WERI-Rb-1 (cell line): ENCODE data around the gene ALOX5AP.

ENCODE experiments used
- DNase-seq: peaks from one replicate; pipeline ENCODE4 v3.0.0-alpha.2; 2020
- H3K27ac ChIP-seq: fragments of 250-450 bp; sonication (Bioruptor Pico); 2 replicates; pipeline ENCODE4 v1.5.1; 2020; ENCODE audit warnings: mild to moderate bottlenecking, moderate library complexity
- H3K27me3 ChIP-seq: fragments of 250-450 bp; sonication (Bioruptor Pico); 2 replicates; pipeline ENCODE4 v1.5.1; 2021; ENCODE audit warnings: mild to moderate bottlenecking, low read depth, moderate library complexity; ENCODE audit not compliant: insufficient read depth, severe bottlenecking
- H3K36me3 ChIP-seq: fragments of 250-450 bp; sonication (Bioruptor Pico); 2 replicates; pipeline ENCODE4 v1.5.1; 2020; ENCODE audit warnings: mild to moderate bottlenecking, moderate library complexity
- H3K4me3 ChIP-seq: 2 replicates; pipeline ENCODE4 v1.5.1; 2011; ENCODE audit warnings: low read depth, mild to moderate bottlenecking, control low read depth, low read length
- H3K9me3 ChIP-seq: fragments of 250-450 bp; sonication (Bioruptor Pico); 2 replicates; pipeline ENCODE4 v1.5.1; 2021; ENCODE audit warnings: mild to moderate bottlenecking, moderate library complexity; ENCODE audit not compliant: severe bottlenecking
- TF ChIP-seq, protein P1 (sequence below): IDR thresholded peaks from 2 replicates; pipeline ENCODE4 v1.5.1; 2011; ENCODE audit warnings: low read depth, mild to moderate bottlenecking, control low read depth, inconsistent platforms, low read length

ALOX5AP gene

DNA sequence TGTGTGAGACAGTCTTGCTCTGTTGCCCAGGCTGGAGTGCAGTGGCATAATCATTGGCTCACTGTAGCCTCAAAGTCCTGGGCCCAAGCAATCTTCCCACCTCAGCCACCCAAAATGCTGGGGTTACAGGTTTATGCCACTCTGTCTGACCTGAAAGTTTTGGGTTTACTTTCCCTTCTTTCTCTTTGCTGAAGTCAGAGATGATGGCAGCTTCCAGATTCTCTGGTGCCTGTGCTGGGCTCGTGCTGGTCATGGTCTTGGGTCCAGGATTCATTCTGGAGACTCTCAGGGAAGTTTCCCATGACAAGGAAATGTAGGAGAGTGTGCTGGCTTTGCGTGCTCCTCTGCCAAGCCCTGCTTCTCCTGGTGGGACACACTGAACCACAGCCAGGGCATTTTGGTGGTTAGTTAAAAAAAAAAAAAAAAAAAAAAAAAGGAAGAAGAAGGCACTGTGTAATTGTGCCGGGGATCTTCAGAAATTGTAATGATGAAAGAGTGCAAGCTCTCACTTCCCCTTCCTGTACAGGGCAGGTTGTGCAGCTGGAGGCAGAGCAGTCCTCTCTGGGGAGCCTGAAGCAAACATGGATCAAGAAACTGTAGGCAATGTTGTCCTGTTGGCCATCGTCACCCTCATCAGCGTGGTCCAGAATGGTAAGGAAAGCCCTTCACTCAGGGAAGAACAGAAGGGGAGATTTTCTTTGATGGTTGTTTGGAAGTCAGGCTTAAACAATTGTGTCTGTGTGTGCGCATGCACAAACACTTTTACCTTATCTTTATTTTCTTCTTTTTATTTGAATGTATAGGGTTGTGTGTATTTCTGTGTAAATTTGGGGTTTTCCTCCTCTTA, at the start of gene ALOX5AP:
TSS of gene ALOX5AP (plus strand) at position 519 of the 847 bp plus-strand sequence. CDS start at position 582, 63 bp downstream.
- Histone ChIP-seq H3K4me3 (no peak within 1 kb of the TSS), H3K27ac (no peak within 1 kb of the TSS), H3K36me3 (no peaks in the 10 kb centered on the region), H3K9me3 (no peaks in the 10 kb centered on the region), H3K27me3 (no peaks in the 10 kb centered on the region)
- TF ChIP-seq, protein P1, sequence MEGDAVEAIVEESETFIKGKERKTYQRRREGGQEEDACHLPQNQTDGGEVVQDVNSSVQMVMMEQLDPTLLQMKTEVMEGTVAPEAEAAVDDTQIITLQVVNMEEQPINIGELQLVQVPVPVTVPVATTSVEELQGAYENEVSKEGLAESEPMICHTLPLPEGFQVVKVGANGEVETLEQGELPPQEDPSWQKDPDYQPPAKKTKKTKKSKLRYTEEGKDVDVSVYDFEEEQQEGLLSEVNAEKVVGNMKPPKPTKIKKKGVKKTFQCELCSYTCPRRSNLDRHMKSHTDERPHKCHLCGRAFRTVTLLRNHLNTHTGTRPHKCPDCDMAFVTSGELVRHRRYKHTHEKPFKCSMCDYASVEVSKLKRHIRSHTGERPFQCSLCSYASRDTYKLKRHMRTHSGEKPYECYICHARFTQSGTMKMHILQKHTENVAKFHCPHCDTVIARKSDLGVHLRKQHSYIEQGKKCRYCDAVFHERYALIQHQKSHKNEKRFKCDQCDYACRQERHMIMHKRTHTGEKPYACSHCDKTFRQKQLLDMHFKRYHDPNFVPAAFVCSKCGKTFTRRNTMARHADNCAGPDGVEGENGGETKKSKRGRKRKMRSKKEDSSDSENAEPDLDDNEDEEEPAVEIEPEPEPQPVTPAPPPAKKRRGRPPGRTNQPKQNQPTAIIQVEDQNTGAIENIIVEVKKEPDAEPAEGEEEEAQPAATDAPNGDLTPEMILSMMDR, result no peak
- DNase-seq, result no peak

DNA sequence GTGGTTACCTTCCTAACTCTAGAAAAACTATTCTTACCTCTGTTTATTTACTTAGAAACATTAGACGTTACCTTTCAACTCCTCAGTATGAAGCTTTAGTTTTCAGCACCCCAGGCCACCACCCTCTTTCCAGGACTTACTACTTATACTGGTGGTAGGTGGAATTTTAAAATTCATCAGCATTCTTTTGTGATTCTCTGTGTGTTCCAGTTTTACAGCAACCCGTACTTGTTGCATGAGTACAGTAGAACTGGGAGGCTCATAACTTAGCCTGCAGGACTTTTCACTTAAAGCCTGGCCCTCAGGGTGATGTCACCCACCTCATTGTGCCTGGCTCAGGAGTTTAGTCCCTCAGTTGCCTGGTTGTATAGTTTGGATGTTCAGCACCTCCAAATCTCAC, 49.4 kb upstream of the ALOX5AP start:
- DNase-seq, result no peak
- no peaks in the 10 kb centered on the region for H3K36me3 ChIP-seq
- H3K27me3 ChIP-seq, result no peaks in the 10 kb centered on the region
- no peak overlapping the region for H3K27ac ChIP-seq
- TF ChIP-seq, protein P1, result no peak
- H3K4me3 ChIP-seq, result no peak overlapping the region
- H3K9me3 ChIP-seq, result no peaks in the 10 kb centered on the region

- Histone ChIP-seq H3K4me3 (no peak overlapping the region), H3K27me3 (no peaks in the 10 kb centered on the region), H3K27ac (no peak overlapping the region), H3K9me3 (no peaks in the 10 kb centered on the region), H3K36me3 (no peaks in the 10 kb centered on the region)
- no peak for DNase-seq
- TF ChIP-seq, protein P1, result no peak
These were observed 47.7 kb upstream of the ALOX5AP start for GRCh38 chr13:30687601-30688000.

DNA sequence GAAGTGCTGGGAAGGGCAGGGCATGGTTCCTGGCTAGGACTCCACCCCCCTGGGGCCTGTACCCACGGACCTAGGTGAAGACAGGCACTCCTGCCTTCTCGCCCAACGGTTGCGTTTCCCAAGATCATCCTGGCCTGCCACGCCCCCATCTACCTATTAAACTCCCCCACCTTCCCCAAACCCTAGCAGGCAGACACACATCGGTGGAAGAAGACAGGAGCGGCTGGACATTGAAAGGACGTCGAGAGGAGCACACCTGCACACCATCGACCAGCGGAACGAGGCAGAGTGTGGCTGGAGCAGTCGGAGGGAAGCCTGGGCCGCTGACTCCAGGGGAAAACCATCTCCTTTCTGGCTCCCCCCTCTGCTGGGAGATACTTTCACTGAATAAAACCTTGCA, 45.6 kb upstream of the ALOX5AP start:
- no peak overlapping the region for H3K4me3 ChIP-seq
- no peaks in the 10 kb centered on the region for H3K36me3 ChIP-seq
- TF ChIP-seq, protein P1, result no peak
- no peaks in the 10 kb centered on the region for H3K9me3 ChIP-seq
- H3K27me3 ChIP-seq, result no peaks in the 10 kb centered on the region
- no peak overlapping the region for H3K27ac ChIP-seq
- DNase-seq, result no peak

DNA sequence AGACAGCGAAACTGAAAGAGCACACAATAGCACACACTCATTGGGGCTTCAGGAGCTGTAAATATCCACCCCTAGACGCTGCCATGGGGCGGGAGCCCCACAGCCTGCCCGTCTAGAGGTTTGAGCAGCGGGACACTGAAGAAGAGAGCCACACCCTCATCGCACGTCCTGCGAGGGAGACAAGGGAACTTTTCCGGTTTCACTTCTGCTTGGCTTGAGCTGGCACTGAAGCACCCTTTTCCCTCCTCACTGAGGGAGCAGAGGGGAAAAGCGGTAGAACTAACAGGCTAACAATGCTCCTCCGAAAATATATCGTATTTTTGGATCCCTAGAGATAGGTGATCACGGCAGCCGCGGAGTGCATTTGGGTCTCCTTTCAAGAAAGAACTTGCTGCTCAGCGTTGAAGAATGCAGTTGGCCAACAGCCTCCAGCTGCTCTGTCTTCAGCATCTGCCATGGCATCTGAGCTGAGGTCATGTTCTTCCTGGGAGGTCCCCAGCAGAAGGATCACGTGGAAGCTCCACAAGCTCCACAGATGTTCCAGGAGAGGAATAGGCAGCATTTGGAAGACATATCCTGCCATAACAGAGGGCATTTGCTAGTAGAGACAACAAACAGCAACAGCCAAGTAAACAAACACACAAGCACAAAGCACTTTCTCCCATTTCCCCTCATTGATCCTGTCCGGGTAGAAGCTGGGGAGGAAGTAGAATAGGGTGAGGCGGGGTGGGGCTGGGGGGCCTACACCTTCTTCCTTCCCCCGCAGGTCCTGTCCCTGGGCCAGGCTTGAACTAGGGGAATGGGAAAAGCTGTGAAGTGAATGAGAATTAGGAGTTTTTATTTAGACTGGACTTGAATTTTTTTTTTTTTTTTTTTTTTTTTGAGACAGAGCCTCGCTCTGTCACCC, 44.8 kb upstream of the ALOX5AP start:
- Histone ChIP-seq H3K36me3 (no peaks in the 10 kb centered on the region), H3K27ac (no peak overlapping the region), H3K9me3 (no peaks in the 10 kb centered on the region), H3K27me3 (no peaks in the 10 kb centered on the region), H3K4me3 (no peak overlapping the region)
- TF ChIP-seq, protein P1, result no peak
- no peak for DNase-seq
